HepG2 (cell line): Measurements from ENCODE around the gene OR1N2.
"Not testable (repeated sequence)": the region's sequence is repeated elsewhere in the genome, so short reads cannot be mapped to it uniquely, and the experiment has no call there.

Source experiments
- BHLHE40 ChIP-seq: IDR thresholded peaks from 2 replicates; pipeline ENCODE4 v1.6.1; 2011; ENCODE audit warnings: low read length, improper control_type of control experiment
- HMG20A ChIP-seq: IDR thresholded peaks from 2 replicates; pipeline ENCODE4 v1.6.1; 2016; ENCODE audit warnings: borderline replicate concordance
- KLF13 ChIP-seq: sonication (generic); formaldehyde crosslinking; IDR thresholded peaks from 2 replicates; pipeline ENCODE4 v1.4.0; 2020; ENCODE audit warnings: mild to moderate bottlenecking, missing genetic modification reagents
- POLR2A ChIP-seq, 2 experiments: IDR thresholded peaks; 2 replicates each; pipeline ENCODE4 v1.6.1; 2011; ENCODE audit warnings: low read depth in 2 of 2, low read length in 2 of 2, mild to moderate bottlenecking in 1 of 2, moderate library complexity in 1 of 2; ENCODE audit not compliant: insufficient read depth in 1 of 2
- POLR2AphosphoS2 ChIP-seq: IDR thresholded peaks from 2 replicates; pipeline ENCODE4 v1.6.1; 2011; ENCODE audit warnings: low read depth, low read length, improper control_type of control experiment
- SMC3 ChIP-seq: IDR thresholded peaks from 2 replicates; pipeline ENCODE4 v1.6.1; 2011; ENCODE audit warnings: low read length, improper control_type of control experiment
- ZNF350 ChIP-seq: sonication (generic); formaldehyde crosslinking; IDR thresholded peaks from 2 replicates; pipeline ENCODE4 v1.4.0; 2020; ENCODE audit warnings: mild to moderate bottlenecking, low read depth, missing genetic modification reagents, borderline replicate concordance
- ZNF580 ChIP-seq: IDR thresholded peaks from 2 replicates; pipeline ENCODE4 v1.6.1; 2016; ENCODE audit warnings: low read depth, borderline replicate concordance
- ZNF850 ChIP-seq: sonication (generic); formaldehyde crosslinking; conservative IDR thresholded peaks from 2 replicates; pipeline ENCODE4 v1.9.0; 2021; ENCODE audit warnings: mild to moderate bottlenecking, missing genetic modification reagents

GRCh38 chr9:122531157-122531556 is 21.8 kb upstream of the OR1N2 start:
- not testable (repeated sequence) for TF ChIP-seq ZNF580 (CRISPR knock-in tag); ZNF850 (CRISPR knock-in tag); KLF13 (CRISPR knock-in tag); BHLHE40; HMG20A; ZNF350; SMC3; POLR2AphosphoS2; POLR2A (IDR thresholded peaks at IDR 0.05; ENCODE audit: insufficient read depth in 1 of 2, low read depth in 2 of 2, low read length in 2 of 2)
